ENCODE results near the gene MAP7D1.
"Not testable (repeated sequence)": the region's sequence is repeated elsewhere in the genome, so short reads cannot be mapped to it uniquely, and the experiment has no call there.

Gene MAP7D1

GRCh38 chr1:36203554-36204346 lies 47.8 kb downstream of the MAP7D1 start:
- DNase-seq (ENCODE audit: low read depth) = no peak

- no peak for DNase-seq (ENCODE audit: low read depth)
These were observed 48.5 kb downstream of the MAP7D1 start for GRCh38 chr1:36204347-36204909.

DNA sequence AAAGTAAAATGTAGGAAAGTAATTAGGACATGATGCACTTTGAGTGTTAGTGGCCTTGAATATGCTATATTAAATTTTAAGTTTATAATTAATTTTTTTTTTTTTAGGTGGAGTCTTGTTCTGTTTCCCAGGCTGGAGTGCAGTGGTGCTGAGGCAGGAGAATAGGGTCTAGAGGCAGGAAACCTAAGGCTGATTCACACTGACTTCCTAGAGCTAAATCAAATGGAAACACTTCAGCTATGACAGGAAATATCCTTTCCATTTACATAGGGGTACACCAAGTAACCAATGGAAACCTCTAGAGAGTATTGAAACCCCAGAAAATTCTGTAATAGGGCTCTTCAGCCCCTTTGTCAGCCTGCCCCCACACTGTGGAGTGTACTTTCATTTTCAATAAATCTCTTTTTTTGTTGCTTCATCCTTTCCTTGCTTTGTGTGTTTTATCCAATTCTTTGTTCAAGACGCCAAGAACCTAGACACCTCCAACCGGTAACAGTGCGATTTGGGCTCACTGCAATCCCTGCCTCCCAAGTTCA lies 50.4 kb downstream of the MAP7D1 start:
- DNase-seq (ENCODE audit: low read depth) = no peak

DNA sequence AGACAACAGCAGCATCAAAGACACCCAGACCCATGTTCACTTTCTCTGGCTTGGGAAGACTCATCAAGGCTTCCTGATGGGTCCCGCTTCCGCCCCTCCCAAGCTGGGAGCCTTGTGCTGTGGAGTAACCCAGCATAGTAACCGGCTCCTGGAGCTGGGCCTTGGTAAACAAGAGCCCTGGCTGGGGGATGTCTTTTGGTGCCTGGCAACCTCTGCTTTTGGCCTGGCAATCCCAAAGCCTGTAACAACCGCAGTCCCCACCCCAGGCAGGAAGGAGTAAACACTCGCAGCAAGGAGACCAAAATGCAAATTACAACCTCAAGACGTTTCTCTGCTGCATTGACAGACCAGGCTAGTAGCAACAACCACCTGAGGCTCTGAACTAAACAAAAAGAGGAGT lies 51.4 kb downstream of the MAP7D1 start:
- DNase-seq (ENCODE audit: low read depth) = no peak

- DNase-seq (ENCODE audit: low read depth) = no peak
These were observed 53.2 kb downstream of the MAP7D1 start for GRCh38 chr1:36208978-36209703.

DNA sequence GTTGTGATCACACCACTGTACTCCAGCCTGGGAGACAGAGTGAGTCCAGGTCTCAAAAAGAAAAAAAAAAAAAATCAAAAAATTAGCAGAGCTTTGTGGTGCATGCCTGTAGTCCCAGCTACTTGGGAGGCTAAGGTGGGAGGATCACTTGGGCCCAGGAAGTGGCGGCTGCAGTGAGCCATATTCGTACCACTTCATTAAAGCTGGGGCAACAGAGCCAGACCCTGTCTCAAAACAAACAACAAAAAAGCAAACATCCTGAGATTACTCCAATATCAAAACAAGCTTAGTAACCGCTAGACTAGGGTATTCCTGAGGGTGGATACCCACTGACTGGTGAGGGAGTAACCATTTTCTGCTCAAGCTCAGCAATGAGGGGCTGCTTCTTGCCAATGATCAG lies 55.3 kb downstream of the MAP7D1 start:
- no peak for DNase-seq (ENCODE audit: low read depth)

GRCh38 chr1:36211841-36212240 lies 55.9 kb downstream of the MAP7D1 start:
- DNase-seq (ENCODE audit: low read depth) = no peak

DNA sequence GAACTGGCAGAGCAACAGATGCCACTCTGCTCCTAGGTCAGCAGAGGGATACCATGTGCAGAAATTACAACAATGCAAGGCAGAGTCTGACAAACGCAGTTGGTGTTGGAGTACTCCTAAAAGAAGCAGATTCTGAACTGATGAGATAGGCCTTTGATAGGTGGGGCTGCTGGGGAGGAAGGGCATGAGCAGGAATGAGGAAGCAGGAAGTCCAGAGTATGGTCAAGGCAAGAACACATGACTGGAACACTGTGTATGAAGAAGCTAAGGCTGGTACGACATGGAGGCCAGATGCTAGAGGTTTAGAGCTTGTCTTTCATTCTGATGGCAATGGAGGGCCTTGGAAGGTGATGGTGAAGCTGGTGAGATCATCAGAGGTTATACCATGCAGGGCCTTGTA lies 56.8 kb downstream of the MAP7D1 start:
- no peak for DNase-seq (ENCODE audit: low read depth)

DNA sequence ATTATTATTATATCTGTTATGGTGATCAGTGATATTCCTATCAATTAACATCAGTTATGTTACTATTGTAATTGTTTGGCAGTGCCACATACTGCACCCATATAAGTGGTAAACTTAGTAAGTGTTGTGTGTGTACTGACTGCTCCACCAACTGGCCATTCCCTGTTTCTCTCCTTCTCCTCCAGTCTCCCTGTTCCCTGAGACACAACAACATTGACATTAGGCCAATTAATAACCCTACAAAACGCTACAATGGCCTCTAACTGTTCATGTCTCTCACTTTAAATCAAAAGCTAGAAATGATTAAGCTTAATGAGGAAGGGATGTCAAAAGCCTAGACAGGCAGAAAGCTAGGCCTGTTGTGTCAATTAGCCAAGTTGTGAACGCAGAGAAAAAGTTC lies 61.7 kb downstream of the MAP7D1 start:
- DNase-seq (ENCODE audit: low read depth) = no peak

DNA sequence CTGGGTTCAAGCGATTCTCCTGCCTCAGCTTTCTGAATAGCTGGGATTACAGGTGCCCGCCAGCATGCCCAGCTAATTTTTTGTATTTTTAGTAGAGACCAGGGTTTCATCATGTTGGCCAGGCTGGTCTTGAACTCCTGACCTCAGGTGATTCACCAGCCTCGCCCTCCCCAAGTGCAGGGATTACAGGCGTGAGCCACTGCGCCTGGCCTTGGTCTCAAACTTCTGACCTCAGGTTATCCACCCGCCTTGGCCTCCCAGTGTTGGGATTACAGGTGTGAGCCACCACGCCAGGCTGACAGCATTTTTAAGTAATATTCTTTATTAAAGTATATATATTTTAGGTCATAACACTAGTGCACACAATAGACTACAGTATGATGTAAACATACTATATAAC lies 65.9 kb downstream of the MAP7D1 start:
- not testable (repeated sequence) for DNase-seq (ENCODE audit: low read depth)

- DNase-seq (ENCODE audit: low read depth) = no peak
These were observed 66.8 kb downstream of the MAP7D1 start for GRCh38 chr1:36222481-36223380.

DNA sequence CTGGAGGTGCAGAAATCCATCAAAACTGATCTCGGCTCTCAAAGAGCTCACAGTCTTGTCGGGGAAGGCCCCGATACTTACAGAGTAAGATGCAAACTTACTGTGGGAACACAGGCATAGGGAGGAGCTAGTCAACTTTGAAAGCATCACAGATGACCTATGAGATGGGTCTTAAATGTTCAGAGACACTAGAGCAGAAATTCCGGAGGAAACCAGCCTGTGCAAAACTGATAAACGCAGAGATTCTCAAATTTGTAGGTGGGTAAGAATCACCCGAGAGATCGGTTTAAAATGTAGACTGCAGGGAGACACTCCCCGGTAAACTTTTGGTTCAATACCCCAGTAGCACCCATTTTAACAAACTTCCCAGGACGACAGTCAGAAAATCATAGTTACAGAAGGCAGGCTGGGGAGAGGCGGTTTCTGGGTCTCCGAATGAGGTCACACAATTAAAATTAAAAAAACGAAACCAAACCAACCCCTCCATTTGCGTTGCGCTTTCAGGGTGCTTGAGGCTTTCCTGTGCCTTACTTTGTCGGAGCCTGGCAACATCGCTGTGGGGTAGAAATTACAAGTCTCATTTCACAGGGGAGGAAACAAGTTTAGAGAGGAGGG lies 67.5 kb downstream of the MAP7D1 start:
- no peak for DNase-seq (ENCODE audit: low read depth)

- DNase-seq (ENCODE audit: low read depth) = peak; percentile 97
These were observed 68.1 kb downstream of the MAP7D1 start, which contains the start of gene THRAP3 for GRCh38 chr1:36223996-36224536. Gene THRAP3, plus strand, starts transcription at chr1:36224443. Its CDS starts 58,121 bp downstream, at chr1:36282564.

GRCh38 chr1:36224537-36225282 lies 68.8 kb downstream of the MAP7D1 start:
- no peak for DNase-seq (ENCODE audit: low read depth)

DNA sequence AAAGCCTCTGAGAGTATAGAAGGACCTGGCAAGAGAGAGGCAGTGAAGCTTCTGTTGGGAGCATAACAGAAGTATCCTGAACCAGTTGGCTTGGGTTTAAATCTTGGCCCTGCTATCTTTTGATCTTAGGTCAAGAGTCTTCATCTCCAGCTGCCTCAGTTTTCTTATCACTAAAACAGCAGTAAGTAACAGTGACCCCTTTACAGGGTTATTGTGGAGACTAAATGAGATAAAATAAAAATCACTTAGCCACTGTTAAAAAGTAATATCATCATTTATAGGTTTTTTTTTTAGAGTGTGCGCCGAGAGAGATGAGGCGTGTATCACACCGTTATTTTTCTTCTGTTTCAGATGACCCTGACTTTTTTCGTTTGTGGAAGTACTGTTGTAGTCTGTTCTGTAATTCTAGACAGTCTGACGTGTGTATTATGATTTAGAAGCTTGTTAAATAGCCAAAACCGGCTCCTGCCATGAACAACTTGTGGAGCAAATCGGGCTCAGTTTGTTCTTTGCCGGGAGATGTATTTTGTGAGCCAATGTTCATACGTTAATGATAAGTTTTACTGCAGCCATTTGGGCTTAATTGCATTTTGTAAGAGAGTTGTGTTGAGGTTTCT lies 69.4 kb downstream of the MAP7D1 start:
- no peak for DNase-seq (ENCODE audit: low read depth)

DNA sequence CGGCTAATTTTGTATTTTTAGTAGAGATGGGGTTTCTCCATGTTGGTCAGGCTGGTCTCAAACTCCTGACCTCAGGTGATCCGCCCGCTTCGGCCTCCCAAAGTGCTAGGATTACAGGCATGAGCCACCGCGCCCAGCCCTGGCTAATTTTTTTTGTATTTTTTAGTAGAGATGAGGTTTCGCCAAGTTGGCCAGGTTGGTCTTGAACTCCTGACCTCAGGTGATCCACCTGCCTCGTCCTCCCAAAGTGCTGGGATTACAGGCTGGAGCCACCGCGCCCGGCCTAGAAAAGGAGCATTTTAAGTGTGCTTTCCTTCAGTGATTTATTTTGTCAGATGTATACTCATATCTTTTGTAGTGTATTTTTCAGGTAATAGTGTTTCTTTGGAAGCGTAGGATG lies 74.3 kb downstream of the MAP7D1 start:
- not testable (repeated sequence) for DNase-seq (ENCODE audit: low read depth)

Data from activated T-cell treated with anti-CD3 and anti-CD28 coated beads for 1 hour (primary cell).